OCI-LY1 (cell line): ENCODE results near the gene NDUFA11.

Source experiments
- H2AFZ ChIP-seq: fragments of 200-600 bp; sonication (generic), shearing (Covaris generic); 2 replicates; pipeline ENCODE4 v1.6.0; 2014; ENCODE audit warnings: antibody characterized with exemption, mild to moderate bottlenecking, low read length
- H3F3A ChIP-seq: fragments of 200-600 bp; sonication (generic), shearing (Covaris generic); 2 replicates; pipeline ENCODE4 v1.6.0; 2014; ENCODE audit warnings: mild to moderate bottlenecking, antibody characterized with exemption, low read length, moderate library complexity; ENCODE audit not compliant: insufficient read depth
- H3K27ac ChIP-seq: fragments of 200-600 bp; sonication (generic); 2 replicates; pipeline ENCODE4 v1.5.1; 2014; ENCODE audit warnings: low read length, mixed run types, mild to moderate bottlenecking, low read depth; ENCODE audit not compliant: poor library complexity, severe bottlenecking
- H3K27me3 ChIP-seq: fragments of 200-600 bp; sonication (generic); 2 replicates; pipeline ENCODE4 v1.6.0; 2014; ENCODE audit warnings: antibody characterized with exemption, mild to moderate bottlenecking, low read length, moderate library complexity; ENCODE audit not compliant: insufficient read depth
- H3K36me3 ChIP-seq: fragments of 200-600 bp; sonication (generic); 2 replicates; pipeline ENCODE4 v1.6.1; 2014; ENCODE audit warnings: mild to moderate bottlenecking, antibody characterized with exemption, low read length, moderate library complexity, mixed read lengths; ENCODE audit not compliant: insufficient read depth
- H3K4me1 ChIP-seq: fragments of 200-600 bp; sonication (generic); 2 replicates; pipeline ENCODE4 v1.5.1; 2014; ENCODE audit warnings: mild to moderate bottlenecking, low read length, moderate library complexity; ENCODE audit not compliant: insufficient read depth, severe bottlenecking
- H3K4me2 ChIP-seq: fragments of 200-600 bp; sonication (generic), shearing (Covaris generic); 2 replicates; pipeline ENCODE4 v1.6.1; 2014; ENCODE audit warnings: low read length
- H3K4me3 ChIP-seq: fragments of 200-600 bp; sonication (generic); 2 replicates; pipeline ENCODE4 v1.5.1; 2014; ENCODE audit warnings: low read length, low read depth, mild to moderate bottlenecking, mixed read lengths; ENCODE audit not compliant: poor library complexity, severe bottlenecking
- H3K79me2 ChIP-seq: fragments of 200-600 bp; shearing (Covaris generic); 2 replicates; pipeline ENCODE4 v1.6.1; 2016; ENCODE audit warnings: mixed run types, low read length, mixed read lengths; ENCODE audit not compliant: insufficient read depth
- H3K9ac ChIP-seq: fragments of 200-600 bp; sonication (generic), shearing (Covaris generic); 2 replicates; pipeline ENCODE4 v1.6.1; 2014; ENCODE audit warnings: mild to moderate bottlenecking, low read length, mixed read lengths
- H3K9me2 ChIP-seq: fragments of 200-600 bp; sonication (generic), shearing (Covaris generic); 2 replicates; pipeline ENCODE4 v1.6.1; 2014; ENCODE audit warnings: low read depth, mild to moderate bottlenecking, low read length, mixed read lengths
- H3K9me3 ChIP-seq: fragments of 200-600 bp; shearing (Covaris generic); 2 replicates; pipeline ENCODE4 v1.6.1; 2014; ENCODE audit warnings: low read length, mixed read lengths
- H4K20me1 ChIP-seq: fragments of 200-600 bp; sonication (generic), shearing (Covaris generic); 2 replicates; pipeline ENCODE4 v1.6.0; 2016; ENCODE audit warnings: mild to moderate bottlenecking, low read length; ENCODE audit not compliant: insufficient read depth
- EZH2 ChIP-seq: fragments of 200-600 bp; sonication (generic), shearing (Covaris generic); IDR thresholded peaks from 2 replicates; pipeline ENCODE4 v1.8.0; 2017; ENCODE audit warnings: borderline replicate concordance, mixed run types, mild to moderate bottlenecking, antibody characterized with exemption, low read length, moderate library complexity, mixed read lengths
- TF ChIP-seq, protein P1 (sequence below): fragments of 200-600 bp; sonication (generic), shearing (Covaris generic); IDR thresholded peaks from 2 replicates; pipeline ENCODE4 v1.5.1; 2017; ENCODE audit warnings: mild to moderate bottlenecking, antibody characterized with exemption, low read length, moderate library complexity, mixed read lengths

Gene NDUFA11

DNA sequence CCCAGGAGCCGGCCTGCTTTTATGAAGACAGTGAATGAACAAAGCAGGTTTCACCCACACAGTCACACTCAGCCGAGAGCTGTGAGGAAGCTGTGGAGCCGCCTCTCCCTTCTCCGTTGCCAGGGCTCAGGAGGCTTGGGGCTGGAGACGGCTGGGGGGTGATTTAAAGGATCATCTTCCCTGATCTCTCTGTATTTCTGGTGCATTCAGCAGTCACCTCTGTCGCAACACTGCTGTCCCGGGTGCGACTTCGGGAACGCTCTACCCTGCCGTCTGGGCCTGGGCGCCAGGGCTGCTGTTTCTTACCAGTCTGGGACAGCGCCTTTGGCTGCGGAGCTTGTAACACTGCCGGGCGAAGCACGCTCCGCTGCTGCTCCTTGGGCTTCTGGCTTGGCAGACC lies 28.6 kb upstream of the NDUFA11 start:
- Histone ChIP-seq H3K4me2 (no peak overlapping the region), H3K27ac (no peak overlapping the region), H2AFZ (no peak overlapping the region), H3K4me3 (no peak overlapping the region), H3K9ac (no peak overlapping the region), H3K9me2 (no peaks in the 10 kb centered on the region), H3K4me1 (no peaks in the 10 kb centered on the region), H3K79me2 (no peaks in the 10 kb centered on the region), H3K9me3 (no peaks in the 10 kb centered on the region), H3K27me3 (no peaks in the 10 kb centered on the region), H3F3A (no peaks in the 10 kb centered on the region), H4K20me1 (no peaks in the 10 kb centered on the region), H3K36me3 (peaks cover 86% of the 10 kb centered on the region)
- TF ChIP-seq EZH2: no peak
- TF ChIP-seq, protein P1, sequence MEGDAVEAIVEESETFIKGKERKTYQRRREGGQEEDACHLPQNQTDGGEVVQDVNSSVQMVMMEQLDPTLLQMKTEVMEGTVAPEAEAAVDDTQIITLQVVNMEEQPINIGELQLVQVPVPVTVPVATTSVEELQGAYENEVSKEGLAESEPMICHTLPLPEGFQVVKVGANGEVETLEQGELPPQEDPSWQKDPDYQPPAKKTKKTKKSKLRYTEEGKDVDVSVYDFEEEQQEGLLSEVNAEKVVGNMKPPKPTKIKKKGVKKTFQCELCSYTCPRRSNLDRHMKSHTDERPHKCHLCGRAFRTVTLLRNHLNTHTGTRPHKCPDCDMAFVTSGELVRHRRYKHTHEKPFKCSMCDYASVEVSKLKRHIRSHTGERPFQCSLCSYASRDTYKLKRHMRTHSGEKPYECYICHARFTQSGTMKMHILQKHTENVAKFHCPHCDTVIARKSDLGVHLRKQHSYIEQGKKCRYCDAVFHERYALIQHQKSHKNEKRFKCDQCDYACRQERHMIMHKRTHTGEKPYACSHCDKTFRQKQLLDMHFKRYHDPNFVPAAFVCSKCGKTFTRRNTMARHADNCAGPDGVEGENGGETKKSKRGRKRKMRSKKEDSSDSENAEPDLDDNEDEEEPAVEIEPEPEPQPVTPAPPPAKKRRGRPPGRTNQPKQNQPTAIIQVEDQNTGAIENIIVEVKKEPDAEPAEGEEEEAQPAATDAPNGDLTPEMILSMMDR: no peak

DNA sequence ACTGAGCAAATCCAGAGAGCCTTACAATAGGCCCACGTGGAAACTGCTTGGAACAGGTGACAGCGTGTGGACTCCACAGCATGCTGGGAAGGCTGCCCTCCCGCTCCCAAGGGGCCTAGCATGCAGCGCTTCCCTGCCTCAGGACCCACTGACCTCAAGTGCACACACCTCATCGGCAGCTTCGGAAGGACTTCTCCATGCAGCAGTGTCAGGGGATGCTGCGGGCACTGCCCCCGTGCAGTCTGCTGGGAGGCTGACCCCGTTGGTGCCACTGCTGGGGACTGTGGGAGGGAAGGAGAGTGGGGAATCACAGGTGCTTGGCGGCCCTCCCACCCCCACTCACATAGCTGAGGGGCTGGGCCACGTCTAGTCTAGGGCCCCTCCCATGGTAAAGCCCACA lies 27.7 kb upstream of the NDUFA11 start:
- Histone ChIP-seq H3K4me2 (no peak overlapping the region), H3K27ac (no peak overlapping the region), H3K4me3 (no peak overlapping the region), H3F3A (no peaks in the 10 kb centered on the region), H3K36me3 (peaks cover 87% of the 10 kb centered on the region), H3K4me1 (no peaks in the 10 kb centered on the region), H4K20me1 (no peaks in the 10 kb centered on the region), H3K79me2 (no peaks in the 10 kb centered on the region), H3K27me3 (no peaks in the 10 kb centered on the region), H3K9ac (no peak overlapping the region), H3K9me3 (no peaks in the 10 kb centered on the region), H3K9me2 (no peaks in the 10 kb centered on the region), H2AFZ (no peak overlapping the region)
- TF ChIP-seq EZH2: no peak
- TF ChIP-seq, protein P1: no peak

- Histone ChIP-seq H3K4me3 (no peak overlapping the region), H3K4me1 (no peaks in the 10 kb centered on the region), H2AFZ (no peak overlapping the region), H3K9ac (no peak overlapping the region), H3K27me3 (no peaks in the 10 kb centered on the region), H3K4me2 (no peak overlapping the region), H3K36me3 (peaks cover 89% of the 10 kb centered on the region), H3F3A (no peaks in the 10 kb centered on the region), H3K27ac (no peak overlapping the region), H3K79me2 (no peaks in the 10 kb centered on the region), H3K9me2 (no peaks in the 10 kb centered on the region), H3K9me3 (no peaks in the 10 kb centered on the region), H4K20me1 (no peaks in the 10 kb centered on the region)
- no peak for TF ChIP-seq EZH2
- TF ChIP-seq, protein P1: no peak
Observed at GRCh38 chr19:5929625-5930024, 26.0 kb upstream of the NDUFA11 start.
